ENCODE data around the gene FBXO4.
"Not testable (repeated sequence)": the region's sequence is repeated elsewhere in the genome, so short reads cannot be mapped to it uniquely, and the experiment has no call there.

Gene FBXO4

GRCh38 chr5:41924526-41924871 lies 582 bp upstream of the FBXO4 start:
- DNase-seq, result no peak

GRCh38 chr5:41925555-41925951 lies 472 bp downstream of the FBXO4 start:
- DNase-seq, result no peak

DNA sequence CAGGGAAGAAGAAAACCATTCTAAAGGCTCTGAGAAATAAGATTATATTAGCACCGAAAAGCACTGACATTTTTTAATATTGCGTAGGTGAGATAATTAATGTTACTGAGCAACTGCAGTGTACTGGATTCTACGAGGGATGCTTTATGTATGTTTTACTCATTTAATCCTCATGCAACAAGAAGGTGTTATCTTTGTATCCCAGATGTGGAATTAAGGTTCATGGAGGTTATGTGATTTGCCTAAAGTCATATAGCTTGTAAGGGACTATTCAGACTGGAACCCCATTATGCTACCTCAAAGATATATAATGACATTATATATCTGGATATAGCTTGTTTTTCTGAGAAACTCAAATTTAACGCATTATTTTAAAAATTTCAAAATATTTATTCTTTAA lies 2.5 kb downstream of the FBXO4 start:
- DNase-seq, result no peak

DNA sequence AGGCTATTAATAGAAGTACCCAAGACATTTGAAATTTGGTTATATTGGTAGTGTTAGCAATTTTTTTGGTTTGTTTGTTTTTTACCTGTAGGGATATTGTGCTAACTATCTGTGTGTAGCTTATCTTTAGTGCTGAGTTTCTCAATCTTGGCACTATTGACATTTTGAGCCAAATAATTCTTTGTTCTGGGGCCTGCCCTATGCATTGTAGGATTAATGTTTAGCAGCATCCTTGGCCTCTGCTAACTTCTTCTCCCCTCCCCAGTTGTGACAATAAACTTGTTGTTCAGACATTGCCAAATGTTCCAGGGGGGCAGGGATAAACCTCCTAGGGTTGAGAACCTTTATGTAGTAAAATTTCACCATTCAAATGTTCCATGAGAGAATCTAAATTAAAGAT lies 4.0 kb downstream of the FBXO4 start:
- DNase-seq, result no peak

- no peak for DNase-seq
Observed at GRCh38 chr5:41932770-41933169, 7.7 kb downstream of the FBXO4 start.

DNA sequence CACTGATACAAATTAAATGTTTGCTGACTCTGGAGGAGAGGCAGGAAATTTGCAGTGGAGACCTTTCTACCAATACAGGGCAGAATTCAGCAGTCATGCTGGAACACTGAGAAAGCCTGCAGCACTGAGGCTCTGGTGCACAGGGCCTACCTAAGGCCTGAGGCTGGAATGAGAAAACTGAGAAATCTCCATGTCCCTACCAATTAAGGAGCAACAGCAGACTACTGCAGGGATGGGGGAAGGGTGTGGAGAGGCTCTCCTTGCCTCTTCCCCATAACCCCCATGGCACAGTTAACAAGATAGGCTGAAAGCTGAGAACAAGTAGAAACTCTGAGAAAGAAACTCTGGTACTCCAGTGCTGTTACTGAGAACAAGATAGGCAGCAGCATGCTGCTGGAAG lies 10.5 kb downstream of the FBXO4 start:
- DNase-seq, result no peak

DNA sequence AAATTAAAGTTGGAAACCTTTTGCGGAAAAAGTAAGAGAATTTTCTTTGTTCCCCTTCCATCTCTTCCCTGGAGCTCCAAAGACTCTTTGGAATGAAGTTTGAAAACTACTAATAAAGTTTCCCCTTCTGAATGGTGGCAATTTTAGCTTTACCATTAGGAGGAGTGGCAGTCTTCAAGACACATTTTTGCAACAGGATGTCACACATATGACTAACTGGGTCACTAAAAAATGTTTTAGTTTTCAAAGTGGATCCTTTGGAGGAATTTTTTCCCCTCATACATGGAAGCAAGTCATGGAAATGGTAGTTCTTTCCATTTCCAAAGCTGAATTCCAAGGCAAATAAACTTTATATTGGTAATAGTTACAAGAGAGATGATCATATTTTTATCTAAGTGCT lies 15.6 kb downstream of the FBXO4 start:
- no peak for DNase-seq

DNA sequence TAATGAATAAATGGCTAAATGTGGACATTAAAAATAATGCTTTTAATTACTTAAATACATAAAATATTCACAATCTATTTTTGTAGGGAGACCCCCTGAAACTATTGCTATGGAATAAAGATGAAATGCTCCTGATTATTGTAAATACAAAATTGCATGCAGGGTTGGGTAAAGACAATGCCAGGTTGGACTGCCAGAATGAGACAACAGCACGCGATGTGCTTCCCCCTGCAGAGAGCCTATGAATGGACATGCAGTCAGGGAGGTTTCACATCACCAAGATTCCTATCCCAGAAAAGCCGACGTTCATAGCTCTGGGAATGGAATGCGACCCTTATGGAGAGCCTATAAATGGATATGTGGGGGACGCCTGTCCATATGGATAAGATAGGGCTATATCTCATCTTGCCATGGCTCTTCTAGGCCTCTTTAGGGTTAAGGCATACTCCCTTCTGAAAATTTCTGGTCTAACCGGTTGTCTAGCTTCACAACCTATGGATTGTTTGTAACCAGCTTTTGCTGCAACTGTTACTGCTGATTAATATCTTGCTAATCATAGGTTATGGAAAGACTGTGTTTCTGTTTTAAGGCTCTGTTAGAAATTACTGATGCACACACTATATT lies 20.4 kb downstream of the FBXO4 start:
- DNase-seq, result not testable (repeated sequence)

- no peak for DNase-seq
Observed at GRCh38 chr5:41951224-41951623, 26.1 kb downstream of the FBXO4 start.

DNA sequence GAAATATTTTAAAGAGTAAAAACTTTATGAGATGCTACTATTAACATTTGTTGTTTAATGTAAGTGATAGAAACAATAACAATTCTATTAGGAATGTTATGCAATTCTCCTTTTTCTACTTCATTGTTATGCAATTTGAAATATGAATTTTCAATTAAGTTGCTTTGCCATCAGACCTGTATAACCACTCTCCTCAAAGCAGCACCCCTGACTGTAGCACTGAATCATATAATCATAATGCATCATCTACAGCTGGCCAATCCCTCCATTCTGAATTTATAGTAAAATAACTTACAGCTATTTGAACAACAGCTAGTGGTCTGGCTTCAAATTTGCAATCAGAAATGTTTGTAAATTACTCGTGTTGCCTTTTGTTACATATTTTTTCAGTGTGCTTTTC lies 29.2 kb downstream of the FBXO4 start:
- no peak for DNase-seq

- no peak for DNase-seq
Observed at GRCh38 chr5:41955432-41956024, 30.4 kb downstream of the FBXO4 start.

GRCh38 chr5:41956943-41957342 lies 31.9 kb downstream of the FBXO4 start:
- no peak for DNase-seq

GRCh38 chr5:41960481-41960880 lies 35.4 kb downstream of the FBXO4 start:
- no peak for DNase-seq

DNA sequence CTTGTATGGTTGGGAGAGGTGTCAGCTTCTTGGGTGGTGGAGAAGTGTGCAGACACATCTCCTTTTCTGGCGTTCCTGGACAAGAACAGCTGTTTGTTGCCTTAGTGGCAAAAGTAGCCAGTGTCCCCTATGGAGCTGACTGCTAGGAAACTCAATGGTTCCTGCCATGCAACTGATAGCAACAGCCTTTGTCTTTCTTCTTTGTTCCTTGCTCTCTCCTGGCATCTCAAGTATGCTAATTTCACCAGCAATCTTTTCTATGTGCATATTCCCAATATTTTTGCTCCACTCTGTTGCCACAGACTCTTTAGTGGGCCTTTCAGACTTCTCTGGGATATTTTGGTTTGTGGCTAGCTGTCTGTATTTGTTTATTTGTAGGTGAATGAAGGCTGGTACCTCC lies 36.7 kb downstream of the FBXO4 start:
- no peak for DNase-seq

DNA sequence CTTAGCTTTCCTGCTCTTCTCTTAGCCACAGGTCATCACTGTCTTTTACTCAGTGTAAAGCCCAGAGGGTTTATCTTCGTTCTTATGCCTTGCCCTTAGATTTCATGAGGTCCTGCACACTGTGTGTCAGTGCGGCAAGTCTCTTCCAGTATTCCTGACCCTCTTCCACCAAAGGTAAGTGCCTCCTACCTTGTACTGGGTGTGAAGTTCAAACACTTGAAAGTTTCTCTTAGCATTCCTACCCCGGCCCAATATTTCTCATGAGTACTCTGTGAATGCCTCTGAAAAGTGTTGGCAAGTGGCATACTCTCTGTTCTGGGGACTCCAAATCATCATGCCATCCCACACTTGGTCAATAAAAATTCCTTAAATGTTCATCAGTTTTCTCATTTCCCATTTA lies 37.4 kb downstream of the FBXO4 start:
- DNase-seq, result no peak

- no peak for DNase-seq
Observed at GRCh38 chr5:41966401-41967105, 41.5 kb downstream of the FBXO4 start.

- no peak for DNase-seq
Observed at GRCh38 chr5:41967401-41967800, 42.3 kb downstream of the FBXO4 start.

DNA sequence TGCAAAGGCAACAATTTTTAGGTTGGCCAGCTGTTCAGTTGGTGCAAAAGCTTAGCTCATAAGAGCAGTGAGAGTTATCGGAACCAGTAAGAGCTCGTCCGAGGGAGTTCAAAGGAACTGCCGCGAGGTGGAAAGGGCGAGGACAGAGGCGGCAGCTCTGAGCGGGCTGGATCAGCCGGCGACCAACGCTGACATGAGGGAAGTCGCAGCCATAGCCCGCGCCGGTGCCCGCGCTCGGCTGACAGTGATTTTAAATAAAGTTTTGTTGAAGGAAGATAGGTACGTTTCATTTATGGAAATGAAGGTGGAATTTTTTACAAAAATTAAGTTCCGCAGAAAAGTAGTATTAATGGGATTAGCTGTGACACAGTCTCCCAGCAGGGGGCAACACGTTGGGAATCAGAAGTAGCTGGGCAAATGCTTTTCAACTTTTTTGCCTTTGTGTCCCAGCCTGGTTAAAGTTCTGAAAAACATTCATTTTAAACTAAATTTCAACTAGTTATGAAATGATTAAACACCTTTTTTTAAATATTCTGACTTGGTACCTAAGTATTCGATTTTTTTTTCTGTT lies 43.2 kb downstream of the FBXO4 start:
- no peak for DNase-seq

GRCh38 chr5:41973087-41973486 lies 48.0 kb downstream of the FBXO4 start:
- DNase-seq, result no peak

GRCh38 chr5:41973887-41974286 lies 48.8 kb downstream of the FBXO4 start:
- DNase-seq, result no peak

GRCh38 chr5:41978676-41979075 lies 53.6 kb downstream of the FBXO4 start:
- no peak for DNase-seq

- no peak for DNase-seq
Observed at GRCh38 chr5:41980396-41980795, 55.3 kb downstream of the FBXO4 start.

GRCh38 chr5:41980870-41981269 lies 55.8 kb downstream of the FBXO4 start:
- DNase-seq, result no peak

DNA sequence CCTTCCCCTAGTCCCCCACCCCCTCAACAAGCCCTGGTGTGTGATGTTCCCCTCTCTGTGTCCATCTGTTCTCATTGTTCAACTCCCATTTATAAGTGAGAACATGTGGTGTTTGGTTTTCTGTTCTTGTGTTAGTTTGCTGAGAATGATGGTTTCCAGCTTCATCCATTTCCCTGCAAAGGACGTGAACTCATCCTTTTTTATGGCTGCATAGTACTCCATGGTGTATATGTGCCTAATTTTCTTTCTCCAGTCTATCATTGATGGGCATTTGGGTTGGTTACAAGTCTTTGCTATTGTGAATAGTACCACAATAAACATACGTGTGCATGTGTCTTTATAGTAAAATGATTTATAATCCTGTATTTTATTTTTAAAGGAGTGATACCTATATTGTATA lies 57.8 kb downstream of the FBXO4 start:
- DNase-seq, result not testable (repeated sequence)
